Measurements from ENCODE around the gene PSMB10.

The PSMB10 gene

GRCh38 chr16:67930678-67931211 is 5.9 kb downstream of the PSMB10 start:
- TF ChIP-seq CTCF (IDR thresholded peaks at IDR 0.05; ENCODE audit: extremely low read depth, insufficient read depth, missing control alignments), result no peak
- no peak for DNase-seq (ENCODE audit: low spot score)
- in situ Hi-C loops (cut with MboI; ENCODE audit: low pct_unique_long_range_greater_than_20kb, low sequenced_read_pairs, unreplicated experiment), result no loop called here

- in situ Hi-C loops (cut with MboI; ENCODE audit: low pct_unique_long_range_greater_than_20kb, low sequenced_read_pairs, unreplicated experiment), result no loop called here
- TF ChIP-seq CTCF (IDR thresholded peaks at IDR 0.05; ENCODE audit: extremely low read depth, insufficient read depth, missing control alignments), result no peak
- no peak for DNase-seq (ENCODE audit: low spot score)
Measured at GRCh38 chr16:67930191-67930590, 6.5 kb downstream of the PSMB10 start.

DNA sequence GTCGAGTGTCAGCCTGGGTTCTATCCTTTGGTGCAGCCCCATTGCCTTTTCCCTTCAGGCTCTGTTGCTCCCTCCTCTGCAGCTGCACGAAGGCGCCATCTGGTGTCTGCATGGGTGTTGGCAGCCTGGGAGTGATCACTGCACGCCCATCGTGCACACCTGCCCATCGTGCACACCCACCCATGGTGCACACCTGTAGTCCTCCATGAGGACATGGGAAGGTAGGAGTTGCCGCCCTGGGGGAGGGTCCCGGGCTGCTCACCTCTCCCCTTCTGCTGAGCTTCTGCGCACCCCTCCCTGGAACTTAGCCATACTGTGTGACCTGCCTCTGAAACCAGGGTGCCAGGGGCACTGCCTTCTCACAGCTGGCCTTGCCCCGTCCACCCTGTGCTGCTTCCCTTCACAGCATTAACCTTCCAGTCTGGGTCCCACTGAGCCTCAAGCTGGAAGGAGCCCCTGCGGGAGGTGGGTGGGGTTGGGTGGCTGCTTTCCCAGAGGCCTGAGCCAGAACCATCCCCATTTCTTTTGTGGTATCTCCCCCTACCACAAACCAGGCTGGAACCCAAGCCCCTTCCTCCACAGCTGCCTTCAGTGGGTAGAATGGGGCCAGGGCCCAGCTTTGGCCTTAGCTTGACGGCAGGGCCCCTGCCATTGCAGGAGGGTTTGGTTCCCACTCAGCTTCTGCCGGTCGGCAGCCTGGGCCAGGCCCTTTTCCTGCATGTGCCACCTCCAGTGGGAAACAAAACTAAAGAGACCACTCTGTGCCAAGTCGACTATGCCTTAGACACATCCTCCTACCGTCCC is 7.9 kb downstream of the PSMB10 start:
- peak; percentile 88 for DNase-seq (ENCODE audit: low spot score)
- TF ChIP-seq CTCF (IDR thresholded peaks at IDR 0.05; ENCODE audit: extremely low read depth, insufficient read depth, missing control alignments), result peak; percentile 90
- in situ Hi-C loops (cut with MboI; ENCODE audit: low pct_unique_long_range_greater_than_20kb, low sequenced_read_pairs, unreplicated experiment), result loop anchor here (10.0 kb wide), 1 partner anchor 244 kb away; no protein-coding TSS in a partner anchor

GRCh38 chr16:67928147-67928546 is 8.5 kb downstream of the PSMB10 start:
- no peak for TF ChIP-seq CTCF (IDR thresholded peaks at IDR 0.05; ENCODE audit: extremely low read depth, insufficient read depth, missing control alignments)
- in situ Hi-C loops (cut with MboI; ENCODE audit: low pct_unique_long_range_greater_than_20kb, low sequenced_read_pairs, unreplicated experiment), result loop anchor here (10.0 kb wide), 1 partner anchor 243 kb away; no protein-coding TSS in a partner anchor
- no peak for DNase-seq (ENCODE audit: low spot score)

- in situ Hi-C loops (cut with MboI; ENCODE audit: low pct_unique_long_range_greater_than_20kb, low sequenced_read_pairs, unreplicated experiment), result loop anchor here (10.0 kb wide), 1 partner anchor 243 kb away; no protein-coding TSS in a partner anchor
- no peak for DNase-seq (ENCODE audit: low spot score)
- TF ChIP-seq CTCF (IDR thresholded peaks at IDR 0.05; ENCODE audit: extremely low read depth, insufficient read depth, missing control alignments), result no peak
Measured at GRCh38 chr16:67927131-67927941, 9.3 kb downstream of the PSMB10 start.

DNA sequence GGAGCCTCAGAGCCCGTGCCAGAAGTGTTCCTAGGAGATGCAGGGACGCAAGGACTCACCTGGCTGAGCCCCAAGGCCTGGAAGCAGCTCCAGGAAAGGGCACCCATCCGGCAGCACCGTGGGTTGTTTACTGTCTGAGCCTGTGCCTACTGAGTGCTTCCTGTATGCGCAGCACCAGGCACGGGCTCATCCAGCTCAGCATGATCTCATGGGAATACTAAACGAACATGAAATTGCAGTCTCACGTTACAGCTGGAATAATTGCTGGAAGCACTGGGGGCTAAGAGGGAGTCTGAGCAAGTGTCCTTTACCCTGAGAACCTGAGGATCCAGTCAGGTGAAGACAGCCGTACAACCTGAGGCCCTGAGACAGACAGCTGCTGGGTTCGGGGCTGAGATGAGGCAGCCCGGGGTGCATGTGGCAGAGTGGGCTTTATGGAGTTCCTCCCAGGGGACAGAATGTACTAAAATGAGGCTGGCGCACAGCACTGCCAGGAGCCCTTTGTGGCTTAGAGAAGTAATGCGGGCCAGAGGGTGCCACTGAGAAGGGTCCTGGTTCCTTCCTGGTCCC is 10.4 kb downstream of the PSMB10 start:
- in situ Hi-C loops (cut with MboI; ENCODE audit: low pct_unique_long_range_greater_than_20kb, low sequenced_read_pairs, unreplicated experiment), result loop anchor here (10.0 kb wide), 1 partner anchor 241 kb away; no protein-coding TSS in a partner anchor
- no peak for DNase-seq (ENCODE audit: low spot score)
- TF ChIP-seq CTCF (IDR thresholded peaks at IDR 0.05; ENCODE audit: extremely low read depth, insufficient read depth, missing control alignments), result no peak

Data from GM13977 (cell line).